Activated gamma-delta T cell (primary cell): ENCODE results near the gene DMRTA2.

Source experiments
- DNase-seq: peaks from one replicate; lab custom pipeline; 2025; lab: John Stamatoyannopoulos, UW

Gene DMRTA2

GRCh38 chr1:50424045-50424883, 1.0 kb upstream of the DMRTA2 start:
- no peak for DNase-seq

- no peak for DNase-seq
Observed at GRCh38 chr1:50423670-50424000, 392 bp upstream of the DMRTA2 start.

- DNase-seq = no peak
Observed at GRCh38 chr1:50422675-50422945, 633 bp downstream of the DMRTA2 start.

GRCh38 chr1:50421768-50422674, 1.2 kb downstream of the DMRTA2 start:
- no peak for DNase-seq

GRCh38 chr1:50421366-50421748, 1.9 kb downstream of the DMRTA2 start:
- no peak for DNase-seq

GRCh38 chr1:50420689-50421365, 2.4 kb downstream of the DMRTA2 start:
- no peak for DNase-seq

GRCh38 chr1:50419907-50420677, 3.2 kb downstream of the DMRTA2 start:
- no peak for DNase-seq

- no peak for DNase-seq
Observed at GRCh38 chr1:50419192-50419906, 3.9 kb downstream of the DMRTA2 start.

- DNase-seq = no peak
Observed at GRCh38 chr1:50418600-50419109, 4.6 kb downstream of the DMRTA2 start.

GRCh38 chr1:50417946-50418599, 5.2 kb downstream of the DMRTA2 start:
- DNase-seq = no peak

- no peak for DNase-seq
Observed at GRCh38 chr1:50417507-50417906, 5.7 kb downstream of the DMRTA2 start.

GRCh38 chr1:50416553-50417453, 6.4 kb downstream of the DMRTA2 start:
- no peak for DNase-seq

GRCh38 chr1:50416150-50416527, 7.1 kb downstream of the DMRTA2 start:
- DNase-seq = no peak

- no peak for DNase-seq
Observed at GRCh38 chr1:50415235-50416149, 7.8 kb downstream of the DMRTA2 start.

GRCh38 chr1:50414853-50415234, 8.4 kb downstream of the DMRTA2 start:
- no peak for DNase-seq

GRCh38 chr1:50412813-50413476, 10.3 kb downstream of the DMRTA2 start:
- no peak for DNase-seq

GRCh38 chr1:50405814-50406213, 17.4 kb downstream of the DMRTA2 start:
- no peak for DNase-seq
